Fibroblast of skin of left biceps (primary cell): ENCODE measurements around the gene TGM2.

Source experiments
- DNase-seq, 2 experiments: peaks; one replicate each; pipeline ENCODE4 v3.0.0-alpha.2; 2013; ENCODE audit warnings: low read depth in 2 of 2

The TGM2 gene

DNA sequence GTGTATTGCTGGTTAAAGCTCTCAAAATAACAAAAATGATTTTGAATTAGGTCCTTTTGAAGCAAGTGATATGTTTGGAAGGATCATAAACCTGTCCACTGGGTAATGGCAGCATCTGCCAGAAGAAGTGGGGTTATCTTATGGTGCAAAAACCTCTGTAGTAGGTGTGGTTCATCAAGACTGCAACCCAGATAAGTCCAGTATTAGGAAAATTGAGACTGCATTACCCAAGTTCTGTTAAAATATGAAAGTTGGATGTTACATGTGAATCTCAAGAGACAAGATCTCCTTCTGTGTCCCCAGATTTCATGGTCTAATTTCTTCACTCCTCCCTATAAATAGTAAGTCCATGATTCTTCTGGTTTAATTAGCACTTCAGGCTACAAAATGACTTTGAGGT is 72.2 kb downstream of the TGM2 start:
- DNase-seq, result no peak

DNA sequence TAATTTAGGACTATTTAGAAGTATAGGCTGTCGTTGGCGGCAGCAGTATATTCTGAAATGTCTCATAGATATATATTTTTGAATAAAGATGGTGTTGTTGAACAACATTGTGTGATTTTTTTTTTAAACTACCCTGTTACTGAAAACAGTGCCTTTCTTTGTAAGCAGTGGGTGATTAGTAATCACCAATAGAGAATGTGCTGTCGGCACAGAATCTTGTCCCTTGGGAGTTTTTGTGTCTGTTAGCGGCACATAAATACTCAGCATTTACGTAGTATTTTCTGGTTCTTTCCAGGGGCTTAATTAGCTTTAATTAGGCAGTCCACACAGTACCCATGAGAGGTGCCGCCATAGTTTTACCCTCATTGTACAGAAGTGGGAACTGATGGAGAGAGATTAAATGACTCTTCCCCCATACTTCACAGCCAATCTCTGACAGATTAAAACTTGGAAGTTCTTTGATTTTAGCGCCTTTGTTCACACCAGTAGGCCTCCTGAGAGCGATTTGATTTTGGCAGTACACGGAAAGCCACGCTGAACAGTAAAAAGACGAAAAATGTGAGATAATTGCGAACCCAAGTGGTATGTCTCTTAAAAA is 72.7 kb downstream of the TGM2 start:
- no peak for DNase-seq

DNA sequence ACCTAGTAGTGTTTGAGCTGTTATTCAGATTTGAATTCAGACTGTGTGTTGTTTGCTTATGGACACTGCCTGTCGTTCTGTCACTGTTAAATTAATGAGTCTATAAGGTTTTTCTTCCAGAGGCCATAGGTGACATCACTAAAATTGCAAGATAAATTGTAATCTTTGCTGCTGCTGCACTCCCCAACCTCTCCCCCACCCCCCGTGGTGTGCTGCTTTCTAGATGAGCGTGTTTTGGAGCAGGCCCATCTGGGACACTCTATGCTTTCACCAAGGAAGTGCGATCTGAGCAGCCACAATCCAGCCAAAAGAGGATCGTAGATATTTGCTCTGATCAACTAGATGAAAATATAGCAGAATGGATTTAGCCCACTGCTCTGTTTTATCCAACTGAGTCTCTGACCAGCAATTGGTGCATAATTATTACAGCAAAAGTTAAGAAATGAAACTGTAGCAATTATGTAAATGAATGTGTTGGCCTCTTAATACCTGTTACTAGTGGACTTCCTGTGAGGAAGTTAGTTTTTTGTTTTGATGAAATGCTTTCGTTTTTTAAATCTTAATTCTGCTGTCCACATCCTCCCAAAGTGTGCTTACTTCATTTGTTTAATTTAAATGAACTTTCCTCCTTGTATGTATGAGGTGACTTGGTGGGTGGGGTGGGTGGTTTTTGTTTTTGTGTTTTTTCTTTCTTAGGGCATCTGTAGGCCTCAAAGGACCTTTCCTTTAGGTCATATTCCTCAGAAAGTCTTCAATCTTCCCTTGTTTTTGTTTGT is 73.4 kb downstream of the TGM2 start:
- DNase-seq, result no peak

DNA sequence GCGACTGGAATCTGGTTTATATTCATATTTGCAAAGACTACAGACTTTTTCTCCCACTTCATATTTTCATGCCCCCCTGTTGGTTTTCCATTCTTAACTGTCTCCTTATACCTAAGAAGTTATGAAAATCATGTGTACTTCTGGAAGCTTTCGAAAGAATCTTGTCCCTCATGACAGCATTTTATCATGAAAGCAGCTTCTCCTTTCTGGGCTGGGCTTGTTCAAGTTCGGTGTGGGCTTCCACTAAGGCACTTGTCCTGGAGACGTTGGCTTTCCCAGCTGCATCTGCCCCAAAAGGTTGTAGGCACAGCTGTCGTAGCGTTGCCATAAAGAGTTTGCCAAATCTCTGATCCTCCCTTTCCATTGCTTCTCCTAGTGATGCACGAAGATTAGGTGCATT is 75.0 kb downstream of the TGM2 start:
- DNase-seq, result no peak

DNA sequence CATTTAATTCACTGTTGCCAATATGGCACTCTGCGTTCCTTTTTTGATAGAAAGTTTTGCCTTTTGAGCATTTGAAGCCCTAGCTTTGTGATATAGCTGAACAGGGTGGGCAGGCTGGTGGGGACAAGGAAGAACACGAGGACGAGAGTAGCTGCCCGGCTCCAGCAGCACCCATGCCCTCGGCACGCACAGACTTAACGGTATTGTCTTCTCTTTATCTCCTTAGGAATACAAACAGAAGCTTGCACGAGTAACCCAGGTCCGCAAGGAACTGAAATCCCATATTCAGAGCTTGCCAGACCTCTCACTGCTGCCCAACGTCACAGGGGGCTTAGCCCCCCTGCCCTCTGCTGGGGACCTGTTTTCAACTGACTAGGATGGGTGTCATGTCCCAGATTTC is 75.6 kb downstream of the TGM2 start:
- DNase-seq, result no peak

DNA sequence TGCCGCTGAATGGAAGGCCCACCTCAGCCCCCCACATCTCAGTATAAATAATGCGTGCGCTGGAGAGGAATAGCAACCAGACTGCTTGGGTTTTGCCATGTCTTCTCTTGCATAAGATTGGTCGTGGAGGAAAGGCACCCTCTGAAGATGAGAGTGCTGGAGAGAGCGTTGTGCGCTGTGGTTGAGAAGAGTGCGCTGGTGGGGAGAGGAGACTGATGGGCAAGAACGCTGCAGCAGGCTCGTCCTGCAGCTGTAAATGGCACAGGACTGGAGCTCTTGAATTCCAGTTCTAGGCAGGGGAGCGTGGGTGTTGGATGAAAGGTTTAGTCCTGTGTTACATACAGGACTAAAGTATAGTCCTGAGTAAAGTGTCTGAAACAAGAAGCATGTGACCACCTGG is 80.0 kb downstream of the TGM2 start:
- DNase-seq, result no peak

DNA sequence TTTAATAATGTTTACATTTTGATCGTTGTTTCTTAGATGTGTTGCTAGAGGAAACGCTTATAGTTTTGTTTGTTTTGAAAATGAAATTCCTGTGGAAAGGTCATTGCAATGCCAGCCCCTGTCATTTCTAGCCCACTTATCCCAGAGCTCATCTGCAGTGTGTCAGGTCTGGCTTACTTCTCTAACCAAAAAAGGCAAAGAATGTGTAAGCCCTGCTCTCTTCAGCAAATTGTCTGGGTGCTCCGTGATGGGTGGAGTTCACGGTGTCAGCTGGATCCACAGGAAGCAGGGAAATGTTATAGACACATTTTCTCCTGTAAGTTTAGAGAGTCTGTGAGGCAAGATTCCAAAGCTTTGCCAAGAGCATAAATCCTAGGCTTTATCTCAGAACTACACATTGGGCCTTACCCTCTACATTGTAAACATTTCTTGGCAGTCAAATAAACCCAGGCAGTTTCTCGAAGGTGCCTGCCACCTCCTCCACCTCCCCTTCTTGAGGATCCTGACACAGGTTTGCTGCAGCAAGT is 80.6 kb downstream of the TGM2 start:
- peak; percentile 38 to 50 for DNase-seq

DNA sequence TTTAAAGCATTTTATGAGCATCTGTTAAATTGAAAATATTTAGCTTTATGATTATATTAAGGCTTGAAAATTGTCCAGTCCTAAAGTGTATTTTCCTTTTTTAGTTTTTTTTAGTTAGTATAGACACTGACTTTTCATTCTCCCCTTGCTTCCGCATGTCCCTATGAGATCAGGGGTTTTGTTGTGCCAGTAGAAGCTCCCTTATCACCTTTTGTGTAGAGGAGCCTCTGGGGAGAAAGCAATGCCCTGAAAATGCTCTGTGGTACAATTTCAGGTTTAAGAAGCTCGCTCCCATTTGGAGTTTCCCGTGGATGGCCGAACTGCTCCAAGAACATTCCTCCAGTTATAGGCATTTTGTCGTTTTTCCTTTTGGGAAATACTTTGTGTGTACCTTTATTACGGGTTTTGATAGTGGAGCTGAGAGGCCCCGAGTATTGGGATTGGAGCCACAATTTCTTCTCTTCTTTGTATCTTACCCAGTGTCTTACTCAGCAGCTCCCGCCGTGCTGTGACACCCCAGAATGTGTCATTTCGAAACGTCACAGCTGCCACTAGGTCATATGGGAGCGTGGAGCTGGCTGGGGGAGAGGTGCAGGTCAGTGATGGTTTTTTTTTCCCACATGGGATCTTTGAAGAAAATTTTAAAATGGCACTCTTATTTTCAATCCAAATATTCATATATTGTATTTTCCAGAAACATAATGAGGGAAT is 81.6 kb downstream of the TGM2 start:
- no peak for DNase-seq

DNA sequence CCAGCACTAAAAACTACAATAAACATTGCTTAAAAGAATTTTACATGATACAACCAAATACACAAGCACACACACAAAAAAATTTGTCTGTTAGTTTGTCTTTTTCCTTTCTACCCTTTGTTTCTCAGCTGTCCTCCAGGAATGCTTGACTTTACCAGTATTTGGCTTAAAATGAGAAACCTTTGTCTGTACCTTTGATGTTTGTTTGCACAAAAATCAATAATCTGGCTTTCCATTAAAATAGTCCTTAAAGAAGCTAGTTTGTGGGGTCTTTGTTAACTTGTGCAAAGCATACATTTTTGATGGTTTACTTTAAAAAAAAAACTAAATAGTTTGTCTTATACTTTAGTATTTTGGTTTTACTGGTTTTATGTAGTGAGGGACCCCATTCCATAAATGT is 82.2 kb downstream of the TGM2 start:
- no peak for DNase-seq

DNA sequence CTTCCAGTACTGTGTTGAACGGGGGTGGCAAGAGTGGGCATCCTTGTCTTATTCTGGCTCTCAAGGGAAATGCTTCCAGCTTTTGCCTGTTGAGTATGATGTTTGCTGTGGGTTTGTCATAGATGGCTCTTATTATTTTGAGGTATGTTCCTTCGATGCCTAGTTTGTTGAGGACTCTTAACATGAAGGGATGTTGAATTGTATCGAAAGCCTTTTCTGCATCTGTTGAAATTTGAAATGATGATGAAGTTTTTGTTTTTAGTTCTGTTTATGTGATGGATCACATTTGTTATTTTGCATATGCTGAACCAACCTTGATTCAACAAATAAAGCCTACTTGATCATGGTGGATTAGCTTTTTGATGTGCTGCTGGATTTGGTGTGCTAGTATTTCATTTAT is 83.5 kb downstream of the TGM2 start:
- DNase-seq, result no peak

DNA sequence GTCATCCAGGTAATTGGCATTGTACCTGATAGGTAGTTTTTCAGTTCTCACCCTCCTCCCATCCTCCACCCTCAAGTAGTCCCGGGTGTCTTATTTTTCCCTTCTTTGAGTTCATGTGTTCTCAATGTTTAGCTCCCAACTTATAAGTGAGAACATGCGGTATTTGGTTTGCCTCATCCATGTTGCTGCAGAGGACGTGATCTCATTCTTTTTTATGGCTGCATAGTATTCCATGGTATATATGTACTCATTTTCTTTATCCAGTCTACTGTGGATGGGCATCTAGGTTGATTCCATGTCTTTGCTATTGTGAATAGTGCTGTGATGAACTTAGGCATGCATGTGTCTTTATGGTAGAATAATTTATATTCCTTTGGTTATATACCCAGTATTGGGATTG is 85.7 kb downstream of the TGM2 start:
- no peak for DNase-seq

DNA sequence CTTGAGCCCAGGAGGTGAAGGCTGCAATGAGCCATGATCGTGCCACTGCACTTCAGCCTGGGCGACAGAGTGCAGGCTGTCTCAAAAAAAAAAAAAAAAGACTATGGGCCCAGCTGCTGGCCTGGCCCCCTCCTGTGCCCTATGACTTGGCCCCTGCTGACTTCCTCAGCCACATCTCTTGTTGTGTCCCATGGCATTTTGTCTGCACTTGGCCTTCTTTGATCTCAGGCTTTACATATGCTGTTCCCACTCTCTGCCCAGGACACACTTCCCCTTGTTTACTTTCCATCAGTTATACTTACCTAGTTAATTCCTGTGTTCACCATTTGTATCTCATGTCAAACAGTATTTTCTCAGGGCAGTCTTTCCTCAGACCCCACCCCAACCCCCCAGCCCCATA is 87.0 kb downstream of the TGM2 start:
- no peak for DNase-seq
